HCT116 (cell line): ENCODE measurements around the gene HIGD1A. TPM values are rescaled to one million over a fixed set of nuclear protein-coding genes. Genes with fewer than 3 reads are reported as not detected.

Experiments used
- ATAC-seq: fragments of 200-7000 bp; cut with Tn5 transposase; 2 replicates; pipeline ENCODE4 v1.9.1; 2020; ENCODE audit warnings: mild to moderate bottlenecking, moderate library complexity
- BruUV-seq: library from RNA; stranded (reverse); fragments of 400-500 nt; replicated peaks from 2 replicates; lab custom pipeline; 2021; lab: Mats Ljungman, UMichigan
- CTCF ChIA-PET: fragments of 300-600 bp; sonication (Branson Sonifier 250); formaldehyde crosslinking; loops from one replicate; lab custom pipeline; 2021; ENCODE audit warnings: antibody characterized with exemption; lab: Charles Lee
- POLR2A ChIA-PET: fragments of 300-600, 350-600 bp; sonication (Branson Sonifier 250); formaldehyde crosslinking; loops from one replicate; lab custom pipeline; 2021; ENCODE audit warnings: antibody characterized with exemption; lab: Charles Lee
- RAD21 ChIA-PET, 2 experiments: fragments of 300-600 bp; sonication (Branson Sonifier 250); formaldehyde crosslinking; loops; one replicate each; lab custom pipeline; 2023; ENCODE audit warnings: low total read pairs in 2 of 2; ENCODE audit not compliant: uncharacterized antibody in 2 of 2, unreplicated experiment in 2 of 2, low non-redundant PET in 1 of 2; lab: Charles Lee
- DNase-seq: peaks from one replicate; pipeline ENCODE4 v3.0.0-alpha.2; 2010; ENCODE audit warnings: low read depth, low spot score
- H2AFZ ChIP-seq: fragments of 200-600 bp; shearing (Covaris generic), sonication (generic); 2 replicates; pipeline ENCODE4 v1.6.1; 2017; ENCODE audit warnings: low read depth, mixed run types, mixed read lengths, antibody characterized with exemption, low read length; ENCODE audit not compliant: poor library complexity, severe bottlenecking
- H3K27ac ChIP-seq: 2 replicates; pipeline ENCODE4 v1.5.1; 2012; ENCODE audit warnings: low read depth, low read length
- H3K27me3 ChIP-seq: fragments of 200-600 bp; sonication (generic); 2 replicates; pipeline ENCODE4 v1.6.1; 2016; ENCODE audit warnings: mixed run types, low read length, mixed read lengths; ENCODE audit not compliant: insufficient read depth
- H3K36me3 ChIP-seq, 2 experiments: fragments of 200-500 bp in 1 of 2; fragments of 200-600 bp in 1 of 2; sonication (Bioruptor generic) in 1 of 2; sonication (generic) in 1 of 2; 2 replicates each; pipeline versions ENCODE4 v1.5.1 to v1.6.1; 2014 to 2016; ENCODE audit warnings: low read length in 2 of 2, inconsistent platforms in 1 of 2, mixed read lengths in 1 of 2, mixed run types in 1 of 2; ENCODE audit not compliant: insufficient read depth in 2 of 2, control insufficient read depth in 1 of 2
- H3K4me1 ChIP-seq, 2 experiments: fragments of 200-600 bp in 1 of 2; sonication (generic) in 1 of 2; 2 replicates each; pipeline versions ENCODE4 v1.5.1 to v1.6.1; 2012 to 2017; ENCODE audit warnings: low read length in 2 of 2, inconsistent platforms in 1 of 2, mild to moderate bottlenecking in 1 of 2, mixed read lengths in 1 of 2, mixed run types in 1 of 2, moderate library complexity in 1 of 2; ENCODE audit not compliant: insufficient read depth in 2 of 2, control insufficient read depth in 1 of 2
- H3K4me2 ChIP-seq: fragments of 200-600 bp; sonication (generic); 2 replicates; pipeline ENCODE4 v1.6.1; 2017; ENCODE audit warnings: mixed run types, low read length, mixed read lengths
- H3K4me3 ChIP-seq, 2 experiments: fragments of 200-600 bp in 1 of 2; sonication (generic) in 1 of 2; replicated peaks in 1 of 2; 2 replicates each; pipeline ENCODE4 v1.5.1; 2011 to 2016; ENCODE audit warnings: low read length in 2 of 2, control low read depth in 1 of 2, low read depth in 1 of 2, mild to moderate bottlenecking in 1 of 2, mixed read lengths in 1 of 2, mixed run types in 1 of 2
- H3K79me2 ChIP-seq: fragments of 200-600 bp; sonication (generic); 2 replicates; pipeline ENCODE4 v1.6.1; 2017; ENCODE audit warnings: mild to moderate bottlenecking, mixed run types, low read length, moderate library complexity, mixed read lengths; ENCODE audit not compliant: insufficient read depth
- H3K9ac ChIP-seq: fragments of 200-600 bp; sonication (generic); 2 replicates; pipeline ENCODE4 v1.6.1; 2016; ENCODE audit warnings: low read length, mixed read lengths
- H3K9me2 ChIP-seq: fragments of 200-600 bp; sonication (generic), shearing (Covaris generic); 2 replicates; pipeline ENCODE4 v1.6.1; 2017; ENCODE audit warnings: mixed run types, mild to moderate bottlenecking, moderate library complexity; ENCODE audit not compliant: insufficient read depth
- H3K9me3 ChIP-seq, 2 experiments: fragments of 200-500 bp in 1 of 2; fragments of 200-600 bp in 1 of 2; sonication (Bioruptor generic) in 1 of 2; sonication (generic) in 1 of 2; 2 replicates each; pipeline ENCODE4 v1.6.1; 2014 to 2017; ENCODE audit warnings: low read length in 2 of 2, mixed read lengths in 2 of 2, inconsistent platforms in 1 of 2, low read depth in 1 of 2, mild to moderate bottlenecking in 1 of 2, mixed run types in 1 of 2, moderate library complexity in 1 of 2; ENCODE audit not compliant: control insufficient read depth in 1 of 2, insufficient read depth in 1 of 2
- H4K20me1 ChIP-seq: fragments of 200-600 bp; sonication (generic), shearing (Covaris generic); 2 replicates; pipeline ENCODE4 v1.6.1; 2017; ENCODE audit warnings: mixed run types, mild to moderate bottlenecking, moderate library complexity; ENCODE audit not compliant: insufficient read depth
- CEBPB ChIP-seq: IDR thresholded peaks from 2 replicates; pipeline ENCODE4 v1.6.1; 2012; ENCODE audit warnings: low read depth
- ELF1 ChIP-seq: IDR thresholded peaks from 2 replicates; pipeline ENCODE4 v1.6.1; 2012; ENCODE audit warnings: low read depth, borderline replicate concordance
- JUND ChIP-seq: IDR thresholded peaks from 2 replicates; pipeline ENCODE4 v1.6.1; 2012
- POLR2AphosphoS5 ChIP-seq: IDR thresholded peaks from 2 replicates; pipeline ENCODE4 v1.6.1; 2011; ENCODE audit warnings: mild to moderate bottlenecking, low read depth, low read length, moderate library complexity
- RAD21 ChIP-seq: IDR thresholded peaks from 2 replicates; pipeline ENCODE4 v1.6.1; 2012; ENCODE audit warnings: low read depth, mild to moderate bottlenecking
- SP1 ChIP-seq: IDR thresholded peaks from 2 replicates; pipeline ENCODE4 v1.6.1; 2012; ENCODE audit warnings: low read depth
- TCF7L2 ChIP-seq: IDR thresholded peaks from 2 replicates; pipeline ENCODE4 v1.7.0; 2011; ENCODE audit warnings: borderline replicate concordance, inconsistent platforms; ENCODE audit not compliant: insufficient read depth, insufficient read length; ENCODE audit errors: extremely low read depth
- ZNF274 ChIP-seq: fragments of 200-500 bp; sonication (Bioruptor generic); IDR thresholded peaks from 2 replicates; pipeline ENCODE4 v1.6.1; 2014; ENCODE audit warnings: mild to moderate bottlenecking, low read depth, low read length, inconsistent platforms
- intact Hi-C: fragments of 100-400 bp; cut with micrococcal nuclease; formaldehyde crosslinking; loops from 2 replicates; pipeline ENCODE4 v1.10.0; 2022
- total RNA-seq: library from RNA; stranded (reverse); gene quantifications from one replicate; pipeline ENCODE4 v1.2.1, GENCODE V29; 2021; ENCODE audit not compliant: unreplicated experiment
- TF ChIP-seq, protein P1 (sequence below), 3 experiments: fragments of 200-600 bp in 1 of 3; sonication (generic) in 1 of 3; IDR thresholded peaks in 2 of 3; conservative IDR thresholded peaks in 1 of 3; 2 replicates each; pipeline ENCODE4 v1.5.1; 2012 to 2017; ENCODE audit warnings: low read depth in 2 of 3, low read length in 2 of 3, antibody characterized with exemption in 1 of 3, borderline replicate concordance in 1 of 3, control low read depth in 1 of 3, mild to moderate bottlenecking in 1 of 3, mixed read lengths in 1 of 3, mixed run types in 1 of 3, moderate library complexity in 1 of 3; ENCODE audit not compliant: insufficient read depth in 1 of 3

HIGD1A gene
- total RNA-seq, 1 experiment from 2014 or later, result 71.2 TPM

DNA sequence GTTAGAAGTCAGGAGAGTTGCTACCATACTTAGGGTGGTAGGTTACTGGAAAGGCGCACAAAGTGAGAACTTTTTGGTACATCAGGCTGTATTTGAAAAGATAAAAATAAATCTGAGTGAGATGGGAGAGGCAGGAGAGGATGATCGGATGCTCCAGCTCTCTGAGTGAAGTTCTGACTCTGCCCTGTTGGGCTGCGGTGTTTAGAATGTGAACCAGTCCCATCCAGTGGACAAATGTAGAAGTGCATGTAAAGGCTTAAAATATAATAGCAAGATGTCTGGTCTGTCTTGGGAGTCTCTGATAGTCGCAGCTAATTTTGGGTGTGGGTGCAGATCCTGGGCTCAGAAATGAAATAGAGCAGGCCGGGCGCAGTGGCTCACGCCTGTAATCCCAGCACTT, 35.3 kb upstream of the HIGD1A start:
- no TSS peak for BruUV-seq
- H3K9me3 ChIP-seq, result no peaks in the 10 kb centered on the region
- POLR2A ChIA-PET, result no interaction called here
- peak; percentile 99 for ATAC-seq
- peak overlapping the region; percentile 39 for H3K4me2 ChIP-seq
- no peaks in the 10 kb centered on the region for H3K4me1 ChIP-seq
- H3K36me3 ChIP-seq, result no peaks in the 10 kb centered on the region
- H4K20me1 ChIP-seq, result no peaks in the 10 kb centered on the region
- H3K4me3 ChIP-seq, result no peak overlapping the region
- no peak overlapping the region for H3K9ac ChIP-seq
- CTCF ChIA-PET, result interaction anchor here (0.8 to 2.7 kb wide), 5 partner anchors 9 to 609 kb away, joined by 3 to 25 read pairs (median 3); no protein-coding TSS in a partner anchor
- H2AFZ ChIP-seq, result peak overlapping the region; percentile 85
- H3K79me2 ChIP-seq, result no peaks in the 10 kb centered on the region
- no peak overlapping the region for H3K27ac ChIP-seq
- RAD21 ChIA-PET, result no interaction called here
- TF ChIP-seq JUND, result no peak
- TF ChIP-seq POLR2AphosphoS5, result no peak
- TF ChIP-seq ELF1, result no peak
- TF ChIP-seq, protein P1, sequence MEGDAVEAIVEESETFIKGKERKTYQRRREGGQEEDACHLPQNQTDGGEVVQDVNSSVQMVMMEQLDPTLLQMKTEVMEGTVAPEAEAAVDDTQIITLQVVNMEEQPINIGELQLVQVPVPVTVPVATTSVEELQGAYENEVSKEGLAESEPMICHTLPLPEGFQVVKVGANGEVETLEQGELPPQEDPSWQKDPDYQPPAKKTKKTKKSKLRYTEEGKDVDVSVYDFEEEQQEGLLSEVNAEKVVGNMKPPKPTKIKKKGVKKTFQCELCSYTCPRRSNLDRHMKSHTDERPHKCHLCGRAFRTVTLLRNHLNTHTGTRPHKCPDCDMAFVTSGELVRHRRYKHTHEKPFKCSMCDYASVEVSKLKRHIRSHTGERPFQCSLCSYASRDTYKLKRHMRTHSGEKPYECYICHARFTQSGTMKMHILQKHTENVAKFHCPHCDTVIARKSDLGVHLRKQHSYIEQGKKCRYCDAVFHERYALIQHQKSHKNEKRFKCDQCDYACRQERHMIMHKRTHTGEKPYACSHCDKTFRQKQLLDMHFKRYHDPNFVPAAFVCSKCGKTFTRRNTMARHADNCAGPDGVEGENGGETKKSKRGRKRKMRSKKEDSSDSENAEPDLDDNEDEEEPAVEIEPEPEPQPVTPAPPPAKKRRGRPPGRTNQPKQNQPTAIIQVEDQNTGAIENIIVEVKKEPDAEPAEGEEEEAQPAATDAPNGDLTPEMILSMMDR (IDR thresholded peaks at IDR 0.05 in 2 of 3, conservative IDR thresholded peaks at IDR 0.05 in 1 of 3; ENCODE audit: borderline replicate concordance in 1 of 3, insufficient read depth in 1 of 3, low read depth in 2 of 3, low read length in 2 of 3), result peak; percentile 55 to 75 (median 69); a peak in 5 of 6 replicates
- TF ChIP-seq CEBPB, result no peak
- no peak for TF ChIP-seq ZNF274
- no peak for TF ChIP-seq TCF7L2
- TF ChIP-seq SP1, result no peak
- TF ChIP-seq RAD21, result peak; percentile 74
- DNase-seq, result peak; percentile 63
- no peaks in the 10 kb centered on the region for H3K9me2 ChIP-seq
- H3K27me3 ChIP-seq, result no peaks in the 10 kb centered on the region
- intact Hi-C loops, result loop anchor here (2.0 to 10.0 kb wide), 2 partner anchors 59 to 395 kb away; no protein-coding TSS in a partner anchor
